ENCODE data around the gene S1PR5.

DNA sequence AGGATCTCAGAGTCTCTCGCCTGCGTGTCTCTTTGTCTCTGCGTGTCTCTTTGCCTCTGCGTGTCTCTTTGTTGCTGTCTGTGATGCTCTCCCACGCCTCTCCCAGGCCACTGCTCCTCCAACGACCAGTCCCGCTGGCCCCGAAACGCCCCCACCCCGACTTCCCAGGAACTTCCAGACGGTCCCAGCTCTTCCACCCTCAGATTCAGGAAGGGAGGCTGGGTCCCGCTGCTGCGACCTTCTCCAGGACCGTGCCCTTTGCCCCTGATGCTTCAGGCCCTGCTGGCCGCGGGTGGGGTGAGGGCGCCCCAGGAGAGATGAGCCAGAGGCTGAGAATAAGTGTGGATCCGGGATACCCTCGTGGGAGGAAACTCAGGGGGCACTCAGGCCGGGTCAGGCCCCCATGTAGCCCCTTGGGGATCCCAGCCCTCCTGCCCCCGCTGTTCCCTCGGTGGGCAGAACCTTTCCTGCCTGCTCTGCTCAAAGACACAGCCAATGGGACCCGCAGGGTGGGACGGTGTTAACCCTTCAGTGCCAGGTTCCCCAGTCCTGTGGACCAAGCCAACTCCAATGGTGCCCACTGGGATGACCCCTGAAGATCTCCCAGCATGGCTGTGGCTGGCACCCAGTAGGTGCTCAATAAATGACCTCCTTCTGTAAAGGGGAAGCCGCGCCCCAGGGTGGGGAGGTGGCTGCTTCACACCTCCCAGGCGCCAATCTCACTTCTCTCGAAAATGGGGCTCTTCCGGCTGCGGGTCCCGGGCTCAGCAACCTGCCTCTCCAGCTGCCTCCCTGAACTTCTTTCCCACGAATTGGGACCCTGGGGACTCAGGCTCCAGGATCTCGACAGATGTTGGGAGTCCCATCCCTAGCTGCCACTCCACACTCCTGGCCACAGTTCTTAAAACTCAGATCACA, 1.5 kb upstream of the S1PR5 start:
- TF ChIP-seq POLR2AphosphoS5 (IDR thresholded peaks at IDR 0.05; ENCODE audit: low read depth, low read length) (no peak), POLR2A (IDR thresholded peaks at IDR 0.05; ENCODE audit: control extremely low read depth in 1 of 2, low read depth in 2 of 2, low read length in 2 of 2) (no peak), SP1 (IDR thresholded peaks at IDR 0.05; ENCODE audit: low read depth, low read length) (no peak), TAF1 (IDR thresholded peaks at IDR 0.05; ENCODE audit: low read depth, low read length) (no peak), KDM1A (IDR thresholded peaks at IDR 0.05; ENCODE audit: borderline replicate concordance, low read length) (no peak)
- TF ChIP-seq, protein P1, sequence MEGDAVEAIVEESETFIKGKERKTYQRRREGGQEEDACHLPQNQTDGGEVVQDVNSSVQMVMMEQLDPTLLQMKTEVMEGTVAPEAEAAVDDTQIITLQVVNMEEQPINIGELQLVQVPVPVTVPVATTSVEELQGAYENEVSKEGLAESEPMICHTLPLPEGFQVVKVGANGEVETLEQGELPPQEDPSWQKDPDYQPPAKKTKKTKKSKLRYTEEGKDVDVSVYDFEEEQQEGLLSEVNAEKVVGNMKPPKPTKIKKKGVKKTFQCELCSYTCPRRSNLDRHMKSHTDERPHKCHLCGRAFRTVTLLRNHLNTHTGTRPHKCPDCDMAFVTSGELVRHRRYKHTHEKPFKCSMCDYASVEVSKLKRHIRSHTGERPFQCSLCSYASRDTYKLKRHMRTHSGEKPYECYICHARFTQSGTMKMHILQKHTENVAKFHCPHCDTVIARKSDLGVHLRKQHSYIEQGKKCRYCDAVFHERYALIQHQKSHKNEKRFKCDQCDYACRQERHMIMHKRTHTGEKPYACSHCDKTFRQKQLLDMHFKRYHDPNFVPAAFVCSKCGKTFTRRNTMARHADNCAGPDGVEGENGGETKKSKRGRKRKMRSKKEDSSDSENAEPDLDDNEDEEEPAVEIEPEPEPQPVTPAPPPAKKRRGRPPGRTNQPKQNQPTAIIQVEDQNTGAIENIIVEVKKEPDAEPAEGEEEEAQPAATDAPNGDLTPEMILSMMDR (IDR thresholded peaks at IDR 0.05; ENCODE audit: control extremely low read depth in 1 of 3, insufficient read depth in 1 of 3, low read depth in 1 of 3, low read length in 3 of 3), result no peak
- TF ChIP-seq, protein P2, sequence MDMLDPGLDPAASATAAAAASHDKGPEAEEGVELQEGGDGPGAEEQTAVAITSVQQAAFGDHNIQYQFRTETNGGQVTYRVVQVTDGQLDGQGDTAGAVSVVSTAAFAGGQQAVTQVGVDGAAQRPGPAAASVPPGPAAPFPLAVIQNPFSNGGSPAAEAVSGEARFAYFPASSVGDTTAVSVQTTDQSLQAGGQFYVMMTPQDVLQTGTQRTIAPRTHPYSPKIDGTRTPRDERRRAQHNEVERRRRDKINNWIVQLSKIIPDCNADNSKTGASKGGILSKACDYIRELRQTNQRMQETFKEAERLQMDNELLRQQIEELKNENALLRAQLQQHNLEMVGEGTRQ (IDR thresholded peaks at IDR 0.05; ENCODE audit: low read length), result no peak

Data from H1 (cell line).